ENCODE data around the gene NELL2.

The NELL2 gene

GRCh38 chr12:44462729-44463128 lies 413.4 kb downstream of the NELL2 start:
- DNase-seq (ENCODE audit: low spot score) = no peak

- DNase-seq (ENCODE audit: low spot score) = no peak
Measured at GRCh38 chr12:44460261-44460660, 415.9 kb downstream of the NELL2 start.

DNA sequence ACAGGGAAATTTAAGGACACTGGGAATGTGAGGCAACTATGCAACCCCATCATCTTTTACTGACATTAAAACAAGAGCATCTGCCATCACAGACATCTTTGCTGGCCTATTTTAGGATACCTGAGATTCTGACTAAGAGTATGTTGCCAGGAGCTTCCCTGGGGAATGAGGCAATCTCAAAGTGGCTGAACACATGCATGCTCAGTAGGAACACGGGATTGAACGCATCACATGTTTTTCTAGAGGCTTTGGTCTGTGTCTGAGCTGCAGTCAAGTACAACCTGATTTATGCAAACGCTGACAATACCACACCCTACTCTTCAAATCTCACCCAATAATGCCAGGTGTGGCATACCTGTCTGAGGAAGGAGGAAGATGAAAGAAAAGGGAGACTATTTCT lies 416.5 kb downstream of the NELL2 start:
- DNase-seq (ENCODE audit: low spot score) = no peak

Measured in COLO829 (cell line).